Liver (tissue), 9 donors: ENCODE measurements around the gene SLFN14. TPM values are rescaled to one million over a fixed set of nuclear protein-coding genes. Genes with fewer than 3 reads are reported as not detected.

Experiments
- DNase-seq: peaks from one replicate; pipeline ENCODE4 v3.0.0-alpha.2; 2017; ENCODE audit warnings: low spot score
- H3K27ac ChIP-seq, 2 donors: one replicate each; pipeline ENCODE4 v1.7.0; 2013; ENCODE audit warnings: inconsistent platforms in 2 of 2, low read length in 2 of 2, control low read depth in 1 of 2, low read depth in 1 of 2, mild to moderate bottlenecking in 1 of 2
- H3K27me3 ChIP-seq, 4 donors: one replicate each; pipeline versions ENCODE4 v1.6.1 to v1.7.0; 2013; ENCODE audit warnings: low read length in 3 of 4, inconsistent platforms in 1 of 4, mild to moderate bottlenecking in 1 of 4, moderate library complexity in 1 of 4; ENCODE audit not compliant: control insufficient read depth in 4 of 4, insufficient read depth in 4 of 4
- H3K36me3 ChIP-seq, 4 donors: one replicate each; pipeline versions ENCODE4 v1.6.1 to v1.7.0; 2013; ENCODE audit warnings: low read length in 3 of 4, mild to moderate bottlenecking in 3 of 4, low read depth in 1 of 4, moderate library complexity in 1 of 4; ENCODE audit not compliant: control insufficient read depth in 4 of 4, insufficient read depth in 3 of 4
- H3K4me1 ChIP-seq, 4 donors: one replicate each; pipeline versions ENCODE4 v1.6.1 to v1.7.0; 2013; ENCODE audit warnings: low read length in 3 of 4, mild to moderate bottlenecking in 3 of 4, moderate library complexity in 1 of 4; ENCODE audit not compliant: control insufficient read depth in 4 of 4, insufficient read depth in 4 of 4
- H3K4me3 ChIP-seq, 3 donors: one replicate each; pipeline versions ENCODE4 v1.6.1 to v1.7.0; 2013; ENCODE audit warnings: low read length in 3 of 3, control low read depth in 1 of 3, low read depth in 1 of 3, mild to moderate bottlenecking in 1 of 3
- H3K9ac ChIP-seq, 2 donors: one replicate each; pipeline ENCODE4 v1.7.0; 2013; ENCODE audit warnings: low read length in 2 of 2, mild to moderate bottlenecking in 2 of 2, moderate library complexity in 2 of 2, control low read depth in 1 of 2, low read depth in 1 of 2
- H3K9me3 ChIP-seq, 4 donors: one replicate each; pipeline versions ENCODE4 v1.6.1 to v1.7.0; 2013; ENCODE audit warnings: low read length in 3 of 4; ENCODE audit not compliant: control insufficient read depth in 4 of 4
- EGR1 ChIP-seq, 2 donors: IDR thresholded peaks; 2 replicates each; pipeline ENCODE4 v1.6.1; 2016 to 2018; ENCODE audit warnings: antibody characterized with exemption in 2 of 2, low read depth in 2 of 2
- FOXA1 ChIP-seq: IDR thresholded peaks from 2 replicates; pipeline ENCODE4 v1.6.1; 2016; ENCODE audit warnings: antibody characterized with exemption
- FOXA2 ChIP-seq: IDR thresholded peaks from 2 replicates; pipeline ENCODE4 v1.6.1; 2016; ENCODE audit warnings: antibody characterized with exemption
- NR2F2 ChIP-seq: IDR thresholded peaks from 2 replicates; pipeline ENCODE4 v1.6.1; 2016; ENCODE audit warnings: antibody characterized with exemption
- RAD21 ChIP-seq, 2 donors: IDR thresholded peaks; 2 replicates each; pipeline ENCODE4 v1.6.1; 2016; ENCODE audit warnings: antibody characterized with exemption in 2 of 2, mild to moderate bottlenecking in 2 of 2
- RXRA ChIP-seq, 2 donors: IDR thresholded peaks; 2 replicates each; pipeline ENCODE4 v1.6.1; 2017 to 2018; ENCODE audit warnings: antibody characterized with exemption in 2 of 2, mild to moderate bottlenecking in 1 of 2
- YY1 ChIP-seq: IDR thresholded peaks from 2 replicates; pipeline ENCODE4 v1.6.1; 2016; ENCODE audit warnings: antibody characterized with exemption, mild to moderate bottlenecking
- WGBS: extraction: QIAGEN DNeasy Blood & Tissue Kit; methylation state at CpG from one replicate; pipeline ENCODE4 v1.1.7; 2013; 5-methylcytosine and 5-hydroxymethylcytosine counted together
- polyA plus RNA-seq, 2 donors: library from polyadenylated mRNA; stranded (reverse) in 1 of 2; unstranded in 1 of 2; fragments of 200-250 nt in 1 of 2; fragments of >200 nt in 1 of 2; fragmentation: Nextera tagmentation in 1 of 2; extraction: Ambion mirVana in 1 of 2; gene quantifications; one replicate each; pipeline versions ENCODE4 v1.2.1 to v1.2.3, GENCODE V29; 2013 to 2015
- total RNA-seq, 2 donors: library from RNA; depleted of rRNA; stranded (reverse); fragments of >200 nt; gene quantifications; one replicate each; pipeline ENCODE4 v1.2.3, GENCODE V29; 2014
- TF ChIP-seq, protein P1 (sequence below): IDR thresholded peaks from 2 replicates; pipeline ENCODE4 v1.6.1; 2016; ENCODE audit warnings: antibody characterized with exemption
- TF ChIP-seq, protein P2 (sequence below): IDR thresholded peaks from 2 replicates; pipeline ENCODE4 v1.6.1; 2016; ENCODE audit warnings: antibody characterized with exemption, mild to moderate bottlenecking
- TF ChIP-seq, protein P3 (sequence below): IDR thresholded peaks from 2 replicates; pipeline ENCODE4 v1.6.1; 2016; ENCODE audit warnings: antibody characterized with exemption
- donor health status: healthy.
- donor health status: healthy.
- donor health status: healthy.
- donor health status: healthy.
- donor health status: healthy.

The SLFN14 gene
- total and polyA plus RNA-seq, 4 donors: under 0.01 to 23.7 TPM; not detected in 2

DNA sequence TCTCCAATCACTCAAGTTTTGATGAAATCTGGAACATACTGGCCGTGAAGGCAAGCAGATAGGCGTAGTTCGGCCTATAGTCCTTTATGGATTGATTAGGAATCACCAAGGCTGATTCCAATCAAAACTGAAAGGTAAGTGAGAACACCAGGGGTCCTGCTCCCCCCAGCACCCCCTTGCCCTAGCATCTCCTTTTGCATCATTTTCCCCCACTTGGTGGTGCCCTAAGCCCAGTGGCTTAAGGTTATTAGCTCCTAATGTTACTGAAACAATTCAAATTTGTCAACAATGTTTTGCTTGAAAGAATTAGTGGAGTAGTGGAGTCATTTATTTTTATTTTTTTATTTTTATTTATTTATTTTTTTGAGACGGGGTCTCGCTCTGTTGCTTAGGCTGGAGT is 4.9 kb downstream of the SLFN14 start:
- H3K27ac ChIP-seq: no peak overlapping the region
- H3K9ac ChIP-seq: no peak overlapping the region
- no peak for DNase-seq
- no peaks in the 10 kb centered on the region for H3K4me1 ChIP-seq
- no peaks in the 10 kb centered on the region for H3K36me3 ChIP-seq
- H3K9me3 ChIP-seq: no peaks in the 10 kb centered on the region
- TF ChIP-seq, protein P1, sequence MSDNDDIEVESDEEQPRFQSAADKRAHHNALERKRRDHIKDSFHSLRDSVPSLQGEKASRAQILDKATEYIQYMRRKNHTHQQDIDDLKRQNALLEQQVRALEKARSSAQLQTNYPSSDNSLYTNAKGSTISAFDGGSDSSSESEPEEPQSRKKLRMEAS: no peak
- TF ChIP-seq RAD21 (IDR thresholded peaks at IDR 0.05): peak; percentile 28 to 43
- WGBS: 82% methylated on average over 5 of the region's 5 CpGs
- no peak overlapping the region for H3K4me3 ChIP-seq
- peaks cover 0 to 2% (median 0%) of the 10 kb centered on the region in 4 donors for H3K27me3 ChIP-seq

DNA sequence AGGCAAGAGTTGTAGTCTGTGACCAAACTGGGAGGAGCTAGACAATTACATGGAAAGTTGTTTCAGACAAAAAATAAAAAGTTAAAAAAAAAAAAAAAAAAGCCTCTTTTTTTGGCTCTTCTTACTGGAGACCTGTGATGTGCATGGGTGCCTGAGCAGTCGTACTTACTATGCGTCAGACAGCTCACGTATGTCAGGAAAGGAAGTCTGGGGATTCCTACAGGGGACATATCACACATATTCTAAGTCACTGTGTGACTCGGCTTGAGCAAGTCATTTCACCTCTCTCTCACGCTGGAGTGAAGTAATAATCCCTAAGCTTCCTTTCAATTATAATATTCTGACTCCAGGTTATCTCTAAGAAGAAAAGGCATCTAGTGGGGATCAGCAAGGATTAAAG is 6.0 kb downstream of the SLFN14 start:
- Histone ChIP-seq H3K36me3 (no peaks in the 10 kb centered on the region), H3K9ac (no peak overlapping the region), H3K4me1 (no peaks in the 10 kb centered on the region), H3K4me3 (no peak overlapping the region), H3K27ac (no peak overlapping the region), H3K9me3 (no peaks in the 10 kb centered on the region), H3K27me3 (peaks cover 0 to 2% (median 0%) of the 10 kb centered on the region in 4 donors)
- TF ChIP-seq, protein P2, sequence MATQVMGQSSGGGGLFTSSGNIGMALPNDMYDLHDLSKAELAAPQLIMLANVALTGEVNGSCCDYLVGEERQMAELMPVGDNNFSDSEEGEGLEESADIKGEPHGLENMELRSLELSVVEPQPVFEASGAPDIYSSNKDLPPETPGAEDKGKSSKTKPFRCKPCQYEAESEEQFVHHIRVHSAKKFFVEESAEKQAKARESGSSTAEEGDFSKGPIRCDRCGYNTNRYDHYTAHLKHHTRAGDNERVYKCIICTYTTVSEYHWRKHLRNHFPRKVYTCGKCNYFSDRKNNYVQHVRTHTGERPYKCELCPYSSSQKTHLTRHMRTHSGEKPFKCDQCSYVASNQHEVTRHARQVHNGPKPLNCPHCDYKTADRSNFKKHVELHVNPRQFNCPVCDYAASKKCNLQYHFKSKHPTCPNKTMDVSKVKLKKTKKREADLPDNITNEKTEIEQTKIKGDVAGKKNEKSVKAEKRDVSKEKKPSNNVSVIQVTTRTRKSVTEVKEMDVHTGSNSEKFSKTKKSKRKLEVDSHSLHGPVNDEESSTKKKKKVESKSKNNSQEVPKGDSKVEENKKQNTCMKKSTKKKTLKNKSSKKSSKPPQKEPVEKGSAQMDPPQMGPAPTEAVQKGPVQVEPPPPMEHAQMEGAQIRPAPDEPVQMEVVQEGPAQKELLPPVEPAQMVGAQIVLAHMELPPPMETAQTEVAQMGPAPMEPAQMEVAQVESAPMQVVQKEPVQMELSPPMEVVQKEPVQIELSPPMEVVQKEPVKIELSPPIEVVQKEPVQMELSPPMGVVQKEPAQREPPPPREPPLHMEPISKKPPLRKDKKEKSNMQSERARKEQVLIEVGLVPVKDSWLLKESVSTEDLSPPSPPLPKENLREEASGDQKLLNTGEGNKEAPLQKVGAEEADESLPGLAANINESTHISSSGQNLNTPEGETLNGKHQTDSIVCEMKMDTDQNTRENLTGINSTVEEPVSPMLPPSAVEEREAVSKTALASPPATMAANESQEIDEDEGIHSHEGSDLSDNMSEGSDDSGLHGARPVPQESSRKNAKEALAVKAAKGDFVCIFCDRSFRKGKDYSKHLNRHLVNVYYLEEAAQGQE: no peak
- TF ChIP-seq, protein P3, sequence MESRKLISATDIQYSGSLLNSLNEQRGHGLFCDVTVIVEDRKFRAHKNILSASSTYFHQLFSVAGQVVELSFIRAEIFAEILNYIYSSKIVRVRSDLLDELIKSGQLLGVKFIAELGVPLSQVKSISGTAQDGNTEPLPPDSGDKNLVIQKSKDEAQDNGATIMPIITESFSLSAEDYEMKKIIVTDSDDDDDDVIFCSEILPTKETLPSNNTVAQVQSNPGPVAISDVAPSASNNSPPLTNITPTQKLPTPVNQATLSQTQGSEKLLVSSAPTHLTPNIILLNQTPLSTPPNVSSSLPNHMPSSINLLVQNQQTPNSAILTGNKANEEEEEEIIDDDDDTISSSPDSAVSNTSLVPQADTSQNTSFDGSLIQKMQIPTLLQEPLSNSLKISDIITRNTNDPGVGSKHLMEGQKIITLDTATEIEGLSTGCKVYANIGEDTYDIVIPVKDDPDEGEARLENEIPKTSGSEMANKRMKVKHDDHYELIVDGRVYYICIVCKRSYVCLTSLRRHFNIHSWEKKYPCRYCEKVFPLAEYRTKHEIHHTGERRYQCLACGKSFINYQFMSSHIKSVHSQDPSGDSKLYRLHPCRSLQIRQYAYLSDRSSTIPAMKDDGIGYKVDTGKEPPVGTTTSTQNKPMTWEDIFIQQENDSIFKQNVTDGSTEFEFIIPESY: no peak
- TF ChIP-seq RXRA (IDR thresholded peaks at IDR 0.05) (no peak), EGR1 (IDR thresholded peaks at IDR 0.05; ENCODE audit: low read depth in 2 of 2) (no peak), FOXA1 (no peak), YY1 (no peak), FOXA2 (no peak), NR2F2 (no peak)
- DNase-seq: no peak
- 70% methylated on average over 5 of the region's 5 CpGs for WGBS

DNA sequence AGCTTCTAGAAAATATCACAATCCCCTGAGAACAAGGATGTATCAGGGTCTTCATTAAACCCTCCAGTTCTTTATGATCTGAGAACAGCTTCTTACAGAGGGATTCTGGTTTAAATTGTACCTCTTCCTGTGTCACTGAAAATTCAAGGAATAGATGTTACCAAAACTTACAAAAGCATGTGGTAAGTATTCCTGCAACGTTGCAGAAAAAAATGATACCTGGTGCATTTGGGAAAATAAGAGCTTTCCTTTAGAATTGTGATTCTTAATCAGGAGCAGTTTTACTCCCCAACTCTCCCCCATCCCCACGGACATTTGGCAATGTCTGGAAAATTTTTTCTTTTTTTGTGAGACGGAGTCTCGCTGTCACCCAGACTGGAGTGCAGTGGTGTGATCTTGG is 7.3 kb downstream of the SLFN14 start:
- H3K27ac ChIP-seq: no peak overlapping the region
- DNase-seq: no peak
- H3K36me3 ChIP-seq: no peaks in the 10 kb centered on the region
- peaks cover 0 to 1% (median 0%) of the 10 kb centered on the region in 4 donors for H3K27me3 ChIP-seq
- no peaks in the 10 kb centered on the region for H3K9me3 ChIP-seq
- no peak overlapping the region for H3K9ac ChIP-seq
- no peak overlapping the region for H3K4me3 ChIP-seq
- no peaks in the 10 kb centered on the region for H3K4me1 ChIP-seq
- TF ChIP-seq RXRA (IDR thresholded peaks at IDR 0.05) (no peak), NR2F2 (no peak)
- 80% methylated on average over 4 of the region's 4 CpGs for WGBS
